Skin epidermis (tissue), 12 donors: Measurements from ENCODE around the gene PODN.

Source experiments
- H3K27ac ChIP-seq, 21 experiments: fragments of 200-600 bp; sonication (generic) in 11 of 21; one replicate each; pipeline ENCODE4 v1.5.0; 2020; ENCODE audit warnings: mild to moderate bottlenecking in 3 of 21, inconsistent platforms in 2 of 21, moderate library complexity in 2 of 21
- H3K4me3 ChIP-seq, 7 experiments: fragments of 200-600 bp; sonication (generic) in 2 of 7; one replicate each; pipeline ENCODE4 v1.5.0; 2020; ENCODE audit warnings: inconsistent platforms in 2 of 7, mild to moderate bottlenecking in 2 of 7, moderate library complexity in 1 of 7

Gene PODN

DNA sequence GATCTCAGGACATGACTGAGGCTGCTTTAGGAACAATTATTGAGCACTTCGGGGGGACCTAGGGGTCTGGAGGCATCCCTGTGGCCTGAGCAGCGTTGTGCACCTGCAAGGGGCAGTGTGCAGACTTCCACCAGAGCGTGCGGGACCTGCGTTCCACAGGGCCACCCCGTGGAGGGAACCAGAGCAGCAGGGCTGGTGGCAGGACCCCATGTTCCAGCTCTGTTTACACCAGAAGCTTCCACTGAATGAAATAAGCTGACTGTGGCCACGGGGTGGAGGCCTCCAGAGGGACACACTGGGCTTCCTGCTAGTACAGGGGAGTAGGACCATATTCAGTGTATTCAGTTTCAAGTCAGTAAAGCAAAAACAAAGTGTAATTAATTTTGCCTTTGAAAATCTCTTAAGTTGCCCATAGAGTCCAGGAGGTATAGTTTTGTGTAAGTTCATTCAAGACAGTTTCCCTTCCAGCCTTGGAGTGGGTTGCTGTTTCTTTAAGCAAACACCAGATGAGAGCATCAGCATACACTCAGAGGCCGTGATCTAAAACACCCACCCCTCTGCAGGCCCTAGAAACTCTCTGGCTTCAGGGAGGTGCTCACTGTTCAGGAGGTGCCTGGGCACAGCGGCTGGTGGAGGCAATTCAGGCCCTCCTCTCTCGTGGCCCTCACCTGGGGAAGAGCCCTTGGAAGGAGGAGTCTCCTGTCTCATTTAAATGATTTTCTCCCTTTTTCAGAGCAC lies 63.8 kb downstream of the PODN start:
- no peak overlapping the region for H3K4me3 ChIP-seq
- peak overlapping the region in 9 of 21 experiments; percentile 21 to 91 (median 51) for H3K27ac ChIP-seq

DNA sequence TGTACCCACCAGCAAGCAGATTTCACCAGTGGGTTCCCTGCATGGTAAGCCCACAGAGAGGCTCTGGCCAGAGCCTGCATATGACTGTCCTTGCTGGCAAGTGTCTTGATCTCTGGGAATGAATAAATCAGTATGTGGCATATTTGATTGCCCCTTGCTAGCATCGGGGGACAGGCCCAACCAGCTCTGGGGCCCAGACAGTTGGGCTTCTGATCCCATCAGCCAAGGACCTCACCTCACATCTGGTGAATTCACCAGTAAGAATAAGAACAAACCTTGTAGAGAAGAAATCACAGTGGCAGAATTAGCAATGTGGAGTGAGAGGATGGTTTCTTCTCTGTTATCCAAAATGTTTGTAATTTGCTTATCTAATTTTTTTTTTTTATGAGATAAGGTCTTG lies 64.5 kb downstream of the PODN start:
- Histone ChIP-seq H3K27ac (peak overlapping the region in 4 of 21 experiments; percentile 6 to 91 (median 41)), H3K4me3 (no peak overlapping the region)

DNA sequence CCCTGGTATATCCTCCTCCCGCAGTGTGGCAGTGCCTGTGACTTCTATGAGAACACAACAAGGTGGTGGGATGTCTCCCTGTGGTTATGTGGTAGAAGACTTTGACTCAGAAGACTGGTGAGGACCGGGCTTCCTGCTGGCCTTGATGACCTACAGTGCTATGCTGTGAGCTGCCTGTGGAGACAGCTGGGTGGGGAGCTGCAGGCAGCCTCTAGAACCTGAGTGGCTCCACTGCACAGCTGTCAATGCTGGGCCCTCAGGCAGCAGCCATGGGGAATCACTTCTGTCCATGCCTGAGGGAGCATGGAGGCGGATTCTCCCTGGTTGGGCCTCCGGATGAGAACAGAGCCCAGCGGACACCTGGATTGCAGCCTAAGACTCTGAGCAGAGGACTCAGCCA lies 65.5 kb downstream of the PODN start:
- Histone ChIP-seq H3K4me3 (no peak overlapping the region), H3K27ac (peak overlapping the region in 2 of 21 experiments; percentile 2 to 24)

- no peak overlapping the region for H3K4me3 ChIP-seq
- no peak overlapping the region for H3K27ac ChIP-seq
These were observed 66.4 kb downstream of the PODN start for GRCh38 chr1:53128401-53128800.

DNA sequence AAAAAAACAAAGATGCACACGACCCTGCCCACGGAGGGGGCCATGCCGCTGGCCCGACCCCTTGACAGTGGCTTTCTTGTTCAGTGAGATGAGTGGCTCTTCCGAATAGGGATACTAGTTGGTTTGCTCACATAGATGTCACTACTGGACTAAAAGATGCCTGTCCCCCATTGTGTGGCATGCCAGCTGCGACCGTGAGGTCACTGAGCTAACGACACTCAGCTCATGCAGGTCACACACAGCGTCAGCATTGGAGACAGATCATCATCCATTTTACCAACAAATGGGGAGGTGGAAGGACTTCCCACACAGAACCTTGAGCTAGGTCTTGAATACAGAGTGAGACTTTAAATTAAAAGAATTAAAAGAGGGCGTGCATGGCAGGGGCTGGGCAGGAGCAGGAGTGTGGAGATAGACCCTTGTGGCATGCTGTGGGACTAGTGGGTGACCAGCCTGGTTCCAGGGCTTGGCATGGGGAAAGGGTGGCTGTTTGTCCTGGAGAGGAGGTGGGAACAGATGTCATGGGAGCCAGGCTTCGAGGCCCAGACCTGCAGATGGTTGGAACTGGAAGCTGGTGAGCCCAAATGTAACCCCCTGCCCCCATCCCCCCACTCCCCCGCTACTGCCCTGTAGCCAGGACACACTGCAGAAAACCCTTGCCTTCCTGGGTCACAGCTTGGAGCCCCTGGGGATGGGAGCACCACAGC lies 68.0 kb downstream of the PODN start:
- Histone ChIP-seq H3K4me3 (no peak overlapping the region), H3K27ac (no peak overlapping the region)

DNA sequence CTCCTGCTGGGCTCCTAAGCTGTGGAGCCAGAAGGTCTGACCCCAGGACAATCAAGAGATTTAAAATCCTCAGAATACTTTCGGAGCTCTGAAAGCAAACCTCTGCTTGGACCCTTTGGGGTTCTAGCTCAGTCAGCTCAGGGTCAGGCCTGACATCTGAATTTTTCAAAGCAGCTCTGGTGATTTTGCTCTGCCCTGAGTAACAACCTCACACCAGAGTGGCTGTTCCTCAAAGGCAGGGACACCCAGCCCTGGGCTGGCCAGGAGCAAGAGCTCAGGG lies 68.5 kb downstream of the PODN start:
- no peak overlapping the region for H3K4me3 ChIP-seq
- H3K27ac ChIP-seq, result no peak overlapping the region

DNA sequence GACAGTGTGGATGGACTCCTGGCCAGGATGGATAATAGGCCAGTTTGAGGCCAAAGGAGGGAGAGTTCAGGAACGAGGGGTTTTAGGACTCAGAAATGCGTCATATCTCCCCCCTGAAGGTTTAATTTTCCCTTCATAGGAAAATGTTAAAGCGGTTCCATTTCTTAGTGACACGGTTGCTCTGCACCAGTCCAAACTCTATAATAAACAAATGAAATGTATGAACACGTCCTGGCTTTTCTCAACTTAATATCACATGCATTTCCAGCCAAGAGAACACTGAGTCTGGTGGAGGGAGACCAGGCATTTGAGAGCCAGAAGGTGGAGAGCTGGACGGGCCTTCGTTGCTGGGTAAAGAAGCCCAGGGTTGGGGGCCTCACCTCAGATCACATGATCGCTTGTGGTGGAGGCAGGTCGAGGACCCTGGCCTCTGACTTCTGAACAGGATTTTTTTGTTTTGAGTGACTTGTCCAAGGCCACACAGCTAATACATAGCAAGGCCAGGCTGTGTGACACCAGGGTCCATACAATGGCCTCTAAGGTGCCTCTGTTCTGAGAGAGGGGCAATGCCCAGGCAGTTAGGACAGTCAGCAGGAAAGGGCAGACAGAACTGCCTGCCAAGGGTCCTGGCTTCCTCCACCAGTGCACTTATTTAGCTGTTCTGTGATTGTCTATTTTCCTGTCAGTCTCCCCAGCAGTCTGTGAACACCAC lies 69.0 kb downstream of the PODN start:
- H3K27ac ChIP-seq, result peak overlapping the region in 1 of 21 experiments; percentile 9
- no peak overlapping the region for H3K4me3 ChIP-seq

GRCh38 chr1:53131590-53131938 lies 69.6 kb downstream of the PODN start:
- peak overlapping the region in 1 of 21 experiments; percentile 9 for H3K27ac ChIP-seq

GRCh38 chr1:53132176-53132575 lies 70.2 kb downstream of the PODN start:
- Histone ChIP-seq H3K27ac (no peak overlapping the region), H3K4me3 (no peak overlapping the region)

More at GRCh38 chr1:53131590-53131938, 69.6 kb downstream of the PODN start:
- no peak overlapping the region for H3K4me3 ChIP-seq

- Histone ChIP-seq H3K27ac (no peak overlapping the region), H3K4me3 (no peak overlapping the region)
These were observed 71.4 kb downstream of the PODN start for GRCh38 chr1:53133261-53134041.

GRCh38 chr1:53134042-53134485 lies 72.1 kb downstream of the PODN start:
- H3K27ac ChIP-seq, result no peak overlapping the region
- H3K4me3 ChIP-seq, result no peak overlapping the region
